Neural cell (in vitro differentiated cells): ENCODE data around the gene RABGAP1L. TPM values are rescaled to one million over a fixed set of nuclear protein-coding genes. Genes with fewer than 3 reads are reported as not detected.

Source experiments
- H2AFZ ChIP-seq: fragments of 200-600, 300-800 bp; sonication (generic), shearing (Covaris generic); 2 replicates; pipeline ENCODE4 v1.6.0; 2014; ENCODE audit warnings: low read depth, mild to moderate bottlenecking, antibody characterized with exemption, low read length, moderate library complexity
- H3F3A ChIP-seq: fragments of 200-600 bp; shearing (Covaris generic); 2 replicates; pipeline ENCODE4 v1.6.1; 2016; ENCODE audit warnings: mild to moderate bottlenecking, moderate library complexity, mixed read lengths, antibody characterized with exemption, low read length; ENCODE audit not compliant: insufficient read depth, poor library complexity, severe bottlenecking
- H3K27ac ChIP-seq: fragments of 200-600, 300-800 bp; sonication (generic), shearing (Covaris generic); 2 replicates; pipeline ENCODE4 v1.5.1; 2014; ENCODE audit warnings: mild to moderate bottlenecking, low read length, moderate library complexity
- H3K27me3 ChIP-seq: fragments of 300-800, 200-600 bp; sonication (generic), shearing (Covaris generic); 2 replicates; pipeline ENCODE4 v1.6.0; 2014; ENCODE audit warnings: mild to moderate bottlenecking, low read depth, low read length, moderate library complexity; ENCODE audit not compliant: insufficient read depth
- H3K36me3 ChIP-seq: fragments of 300-800, 200-600 bp; sonication (generic), shearing (Covaris generic); 2 replicates; pipeline ENCODE4 v1.5.1; 2014; ENCODE audit warnings: mild to moderate bottlenecking, antibody characterized with exemption, low read length, moderate library complexity; ENCODE audit not compliant: insufficient read depth
- H3K4me2 ChIP-seq: fragments of 300-800, 200-600 bp; sonication (generic), shearing (Covaris generic); 2 replicates; pipeline ENCODE4 v1.6.0; 2014; ENCODE audit warnings: mild to moderate bottlenecking, low read length
- H3K4me3 ChIP-seq: fragments of 300-800, 200-600 bp; sonication (generic), shearing (Covaris generic); 2 replicates; pipeline ENCODE4 v1.5.1; 2014; ENCODE audit warnings: mild to moderate bottlenecking, low read length, moderate library complexity
- H3K79me2 ChIP-seq: fragments of 200-600 bp; shearing (Covaris generic); replicated peaks from 2 replicates; pipeline ENCODE4 v1.6.0; 2014; ENCODE audit warnings: mild to moderate bottlenecking, low read length, moderate library complexity; ENCODE audit not compliant: insufficient read depth
- H3K9ac ChIP-seq: fragments of 300-800, 200-600 bp; sonication (generic), shearing (Covaris generic); 2 replicates; pipeline ENCODE4 v1.6.1; 2016; ENCODE audit warnings: mild to moderate bottlenecking, low read length, mixed read lengths
- H3K9me2 ChIP-seq: fragments of 200-600 bp; shearing (Covaris generic); 2 replicates; pipeline ENCODE4 v1.6.1; 2016; ENCODE audit warnings: mild to moderate bottlenecking, low read length, mixed read lengths; ENCODE audit not compliant: insufficient read depth
- H3K9me3 ChIP-seq: fragments of 200-600, 300-800 bp; sonication (generic), shearing (Covaris generic); 2 replicates; pipeline ENCODE4 v1.6.1; 2016; ENCODE audit warnings: mild to moderate bottlenecking, mixed run types, low read length, moderate library complexity, mixed read lengths
- H4K20me1 ChIP-seq: fragments of 200-600 bp; shearing (Covaris generic); 2 replicates; pipeline ENCODE4 v1.6.1; 2016; ENCODE audit warnings: mild to moderate bottlenecking, mixed run types; ENCODE audit not compliant: insufficient read depth
- CTCF ChIP-seq: fragments of 450-650 bp; IDR thresholded peaks from 2 replicates; pipeline ENCODE4 v1.5.1; 2014; ENCODE audit warnings: antibody characterized with exemption, mild to moderate bottlenecking, moderate library complexity; ENCODE audit not compliant: poor library complexity, severe bottlenecking
- EP300 ChIP-seq: fragments of 450-650 bp; conservative IDR thresholded peaks from 2 replicates; pipeline ENCODE4 v1.6.1; 2014; ENCODE audit warnings: antibody characterized with exemption, mild to moderate bottlenecking, moderate library complexity; ENCODE audit not compliant: poor library complexity, severe bottlenecking
- EZH2 ChIP-seq: fragments of 200-600, 300-800 bp; shearing (Covaris generic), sonication (generic); IDR thresholded peaks from 2 replicates; pipeline ENCODE4 v1.6.1; 2014; ENCODE audit warnings: antibody characterized with exemption, low read length, borderline replicate concordance, mild to moderate bottlenecking; ENCODE audit not compliant: insufficient read depth, poor library complexity, severe bottlenecking
- MXI1 ChIP-seq: fragments of 450-650 bp; conservative IDR thresholded peaks from 2 replicates; pipeline ENCODE4 v1.6.1; 2014; ENCODE audit warnings: antibody characterized with exemption, mild to moderate bottlenecking; ENCODE audit not compliant: poor library complexity, severe bottlenecking
- POLR2AphosphoS5 ChIP-seq: IDR thresholded peaks from 2 replicates; pipeline ENCODE4 v1.6.1; 2012
- RAD21 ChIP-seq: fragments of 450-650 bp; conservative IDR thresholded peaks from 2 replicates; pipeline ENCODE4 v1.6.1; 2014; ENCODE audit warnings: antibody characterized with exemption, mild to moderate bottlenecking, moderate library complexity
- REST ChIP-seq: IDR thresholded peaks from 2 replicates; pipeline ENCODE4 v1.6.1; 2012; ENCODE audit warnings: borderline replicate concordance
- SMC3 ChIP-seq: fragments of 450-650 bp; conservative IDR thresholded peaks from 2 replicates; pipeline ENCODE4 v1.6.1; 2014; ENCODE audit warnings: antibody characterized with exemption, mild to moderate bottlenecking, moderate library complexity; ENCODE audit not compliant: poor library complexity
- TAF1 ChIP-seq: IDR thresholded peaks from 2 replicates; pipeline ENCODE4 v1.6.1; 2012; ENCODE audit warnings: low read depth
- polyA plus RNA-seq: library from polyadenylated mRNA; depleted of rRNA; stranded (reverse); fragments of >200 nt; gene quantifications from 2 replicates; pipeline ENCODE4 v1.2.3, GENCODE V29; 2014

Gene RABGAP1L
- polyA plus RNA-seq, 1 donor from 2014 or later: 32.2 TPM

GRCh38 chr1:174217787-174218574 is 58.7 kb downstream of the RABGAP1L start:
- no peak overlapping the region for H3K4me3 ChIP-seq
- no peaks in the 10 kb centered on the region for H3K9me2 ChIP-seq
- H3K27me3 ChIP-seq: no peaks in the 10 kb centered on the region
- no peak overlapping the region for H3K4me2 ChIP-seq
- H4K20me1 ChIP-seq: no peaks in the 10 kb centered on the region
- H3K9me3 ChIP-seq: peaks cover 3% of the 10 kb centered on the region
- no peak overlapping the region for H3K27ac ChIP-seq
- H2AFZ ChIP-seq: no peak overlapping the region
- H3F3A ChIP-seq: no peaks in the 10 kb centered on the region
- H3K79me2 ChIP-seq: no peaks in the 10 kb centered on the region
- H3K36me3 ChIP-seq: no peaks in the 10 kb centered on the region
- TF ChIP-seq RAD21 (peak; percentile 84), MXI1 (no peak), EZH2 (no peak), POLR2AphosphoS5 (no peak), REST (no peak), EP300 (no peak), SMC3 (peak; percentile 81), CTCF (peak; percentile 82), TAF1 (no peak)
- H3K9ac ChIP-seq: no peak overlapping the region

GRCh38 chr1:174218983-174219382 is 59.7 kb downstream of the RABGAP1L start:
- no peak for TF ChIP-seq TAF1
- no peak for TF ChIP-seq EZH2
- no peak for TF ChIP-seq EP300
- no peak for TF ChIP-seq REST
- TF ChIP-seq RAD21: no peak
- no peak for TF ChIP-seq SMC3
- Histone ChIP-seq H3K79me2 (no peaks in the 10 kb centered on the region), H3K9me2 (no peaks in the 10 kb centered on the region), H3K4me2 (no peak overlapping the region), H3K36me3 (no peaks in the 10 kb centered on the region), H3K27me3 (no peaks in the 10 kb centered on the region), H3K9ac (no peak overlapping the region), H3K4me3 (no peak overlapping the region), H3K27ac (no peak overlapping the region), H3K9me3 (peaks cover 3% of the 10 kb centered on the region), H2AFZ (no peak overlapping the region), H4K20me1 (no peaks in the 10 kb centered on the region), H3F3A (no peaks in the 10 kb centered on the region)
